GM21717 (cell line): ENCODE data around the gene MITF.

Experiments used
- ATAC-seq: cut with Tn5 transposase; IDR thresholded peaks from one replicate; pipeline ENCODE4 v1.9.1; 2021; ENCODE audit warnings: mild to moderate bottlenecking, moderate library complexity; ENCODE audit not compliant: unreplicated experiment

MITF gene

DNA sequence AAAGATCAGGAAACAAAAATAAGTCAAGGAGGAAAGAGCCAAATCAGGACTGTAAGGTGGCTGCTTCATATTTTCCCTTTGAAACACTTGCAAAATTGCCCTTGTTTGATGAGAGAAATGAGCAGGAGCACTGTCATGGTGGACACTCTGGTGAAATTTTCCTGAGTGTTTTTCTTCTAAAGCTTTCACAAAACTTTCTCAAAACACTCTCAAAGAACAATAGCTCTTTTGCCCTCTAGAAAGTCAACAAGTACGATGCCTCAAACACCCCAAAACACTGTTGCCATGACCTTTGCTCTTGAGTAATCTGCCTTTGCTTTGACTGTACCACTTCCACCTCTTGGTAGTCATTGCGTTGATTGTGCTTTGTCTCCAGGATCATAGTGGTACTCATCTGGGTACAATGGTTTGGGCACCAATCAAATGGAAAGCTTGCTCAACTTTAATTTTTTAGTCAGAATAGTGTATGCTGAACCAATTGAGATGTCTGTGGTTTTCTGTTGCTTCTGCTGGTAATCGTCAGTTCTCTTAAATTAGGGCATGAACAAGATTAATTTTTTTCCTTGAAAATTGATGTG is 13.2 kb upstream of the MITF start:
- no peak for ATAC-seq

DNA sequence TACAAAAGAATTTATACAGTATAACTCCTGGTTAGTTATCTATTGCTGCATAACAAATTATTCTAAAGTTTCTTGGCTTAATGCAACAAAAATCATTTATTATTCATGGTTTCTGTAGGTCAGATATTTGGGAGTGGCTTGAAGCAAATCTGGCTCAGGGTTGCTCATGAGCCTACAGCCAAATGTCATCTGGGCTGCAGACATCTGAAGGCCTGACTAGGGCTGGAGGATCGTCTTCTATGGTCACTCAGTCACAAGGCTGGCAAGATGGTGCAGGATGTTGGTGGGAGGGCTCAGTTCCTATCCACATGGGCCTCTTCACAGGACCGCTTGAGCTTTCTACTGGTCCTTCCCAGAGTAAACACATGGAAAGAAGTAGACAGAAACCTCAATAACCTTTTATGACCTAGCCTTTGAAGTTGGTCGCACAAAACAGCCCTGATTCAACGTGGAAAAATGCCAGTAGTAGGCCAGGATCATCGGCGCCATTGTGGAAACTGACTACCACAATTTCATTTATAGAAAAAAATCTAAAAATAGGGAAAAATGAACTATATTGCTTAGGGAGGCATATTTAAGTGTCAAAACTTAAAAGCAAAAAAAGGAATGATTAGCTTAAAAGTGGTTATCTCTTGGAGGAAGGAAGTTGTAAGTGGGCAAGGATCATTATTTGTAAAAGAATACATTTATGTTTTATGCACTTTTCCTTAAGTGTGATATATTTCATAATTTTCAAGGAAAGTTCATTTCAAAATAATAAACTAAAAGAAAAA is 9.9 kb upstream of the MITF start:
- ATAC-seq, result no peak

DNA sequence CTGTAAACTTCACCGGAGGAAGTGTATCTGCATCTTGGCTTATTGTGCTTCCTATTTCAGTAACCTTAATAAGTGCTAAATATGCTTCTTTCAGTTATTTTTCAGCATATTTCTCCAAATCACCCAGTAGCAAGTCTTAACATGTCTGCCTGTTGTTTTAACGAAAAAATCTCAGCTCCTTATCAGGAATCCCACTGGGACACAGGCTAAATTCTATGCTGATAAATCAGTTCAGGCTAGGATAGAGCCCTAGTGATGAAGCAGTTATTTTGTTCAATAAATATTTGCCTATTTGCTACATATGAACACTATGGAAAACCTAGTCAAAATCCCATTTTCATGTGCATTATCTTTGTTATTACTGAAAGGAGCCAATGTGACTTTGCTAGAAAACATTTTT is 8.2 kb upstream of the MITF start:
- ATAC-seq, result no peak

DNA sequence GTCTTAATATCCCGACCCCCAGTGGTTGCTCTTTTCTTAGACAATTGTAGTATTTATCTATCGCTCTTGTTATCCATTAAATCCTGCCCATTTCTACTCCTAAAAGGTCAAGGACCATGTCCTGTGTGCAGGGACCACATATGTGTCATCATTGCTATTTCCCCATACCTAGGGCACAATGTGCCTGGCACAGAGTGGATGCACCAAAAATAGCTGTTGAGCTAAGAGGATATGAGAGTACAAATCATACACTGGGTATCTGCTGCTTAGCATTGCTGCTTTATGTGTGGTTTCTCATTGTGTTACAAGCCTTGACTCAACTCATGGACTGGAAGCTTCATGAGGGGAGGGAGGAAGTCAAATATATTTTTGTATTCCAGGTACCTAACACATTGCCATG is 3.4 kb upstream of the MITF start:
- ATAC-seq, result no peak

DNA sequence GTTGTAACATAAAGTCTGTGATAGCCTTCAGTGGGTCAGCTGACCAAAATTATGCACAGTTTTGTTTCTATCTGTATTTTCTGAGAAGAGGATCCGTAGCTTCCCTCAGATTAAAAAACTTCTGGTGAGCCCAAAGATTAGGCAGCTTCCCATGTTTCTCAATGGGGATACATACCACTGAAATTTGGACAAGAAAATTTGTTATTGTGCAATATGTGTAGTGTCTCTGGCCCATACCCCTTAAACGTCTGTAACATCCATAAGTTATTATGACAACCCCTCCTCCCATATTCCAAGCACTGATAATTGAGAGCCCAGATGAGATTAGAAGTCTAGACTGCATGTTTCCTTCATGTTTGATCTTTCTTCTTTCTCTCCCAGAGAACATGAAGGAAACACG is 1.9 kb upstream of the MITF start:
- no peak for ATAC-seq

DNA sequence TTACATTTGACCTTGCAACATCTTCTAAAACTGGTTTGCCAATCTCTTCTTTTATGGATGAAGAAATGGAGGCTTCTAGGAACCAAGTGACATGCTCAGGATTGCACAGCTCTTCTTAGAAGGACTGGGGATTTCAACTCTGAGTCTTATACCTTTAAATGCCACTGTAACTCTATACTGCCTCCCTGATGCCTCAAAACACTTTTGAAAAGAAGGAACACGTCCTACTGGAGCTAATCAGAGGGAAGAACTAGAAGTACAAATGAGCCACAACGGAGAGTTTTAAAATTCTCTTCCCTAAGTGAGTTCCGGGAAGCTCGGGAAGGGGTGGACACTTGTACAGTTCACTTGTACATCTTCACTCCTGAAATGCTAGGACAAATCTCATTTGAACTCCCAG is 949 bp upstream of the MITF start:
- ATAC-seq, result no peak

DNA sequence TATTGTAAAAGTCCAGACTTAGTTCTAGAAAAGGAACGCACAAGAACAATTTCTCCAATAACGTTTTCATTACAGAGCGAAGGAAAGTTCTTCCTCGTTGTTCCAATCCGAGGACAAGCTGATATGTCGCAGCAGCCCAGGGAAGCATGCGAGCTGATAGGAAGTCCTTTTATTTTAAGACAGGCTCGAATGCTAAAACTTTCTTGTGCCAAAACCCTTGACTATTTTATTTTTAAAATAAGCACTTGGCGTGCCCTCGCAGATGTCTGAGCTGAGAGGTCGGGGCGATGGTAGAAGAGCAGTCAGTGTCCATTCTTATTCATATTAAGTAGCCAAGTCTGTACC is 433 bp upstream of the MITF start:
- ATAC-seq, result no peak

DNA sequence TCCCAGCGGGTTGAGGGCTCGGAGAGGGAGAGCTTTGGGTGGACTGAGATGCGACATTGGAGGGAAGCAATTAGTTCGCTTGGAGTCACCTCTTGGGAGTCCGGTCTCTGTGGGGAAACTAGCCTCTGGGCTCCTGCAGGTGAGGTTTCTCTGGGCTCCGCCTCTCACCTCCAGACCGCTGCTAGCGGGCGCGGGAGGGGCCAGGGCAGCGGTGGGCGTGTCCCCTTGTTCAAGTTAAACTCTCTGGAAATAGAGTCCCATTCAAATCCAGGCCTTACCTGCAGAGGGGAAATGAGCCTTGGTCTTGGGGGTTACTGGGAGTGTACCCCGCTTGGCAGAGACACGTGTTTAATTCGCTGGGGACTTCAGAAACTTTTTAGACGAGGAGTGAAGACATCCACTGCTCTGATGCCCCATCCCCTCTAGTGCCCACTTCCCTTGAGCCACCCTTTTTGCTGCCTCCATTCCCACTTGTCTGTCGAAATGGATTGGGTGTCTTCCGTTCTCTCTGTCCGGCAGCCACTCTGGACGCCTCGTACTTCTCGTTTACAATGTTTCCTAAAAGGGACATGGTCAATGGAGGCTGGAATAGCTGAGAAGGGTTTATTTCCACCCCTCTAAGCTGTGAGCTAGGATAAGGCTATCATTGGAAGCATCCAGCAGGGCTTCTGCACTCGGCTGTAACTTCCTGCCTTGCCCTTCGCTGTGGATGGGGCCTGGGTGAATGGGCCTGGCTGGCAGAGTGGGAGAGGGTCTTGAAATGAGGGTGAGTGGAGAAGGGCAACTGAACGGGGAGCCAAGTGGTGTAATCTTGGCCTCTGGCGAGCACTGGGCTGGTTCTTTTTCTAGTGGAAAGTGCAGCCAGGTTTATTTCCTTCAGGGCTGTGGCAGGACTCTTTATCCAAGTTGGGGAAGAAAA is 1.1 kb downstream of the MITF start:
- ATAC-seq, result no peak

DNA sequence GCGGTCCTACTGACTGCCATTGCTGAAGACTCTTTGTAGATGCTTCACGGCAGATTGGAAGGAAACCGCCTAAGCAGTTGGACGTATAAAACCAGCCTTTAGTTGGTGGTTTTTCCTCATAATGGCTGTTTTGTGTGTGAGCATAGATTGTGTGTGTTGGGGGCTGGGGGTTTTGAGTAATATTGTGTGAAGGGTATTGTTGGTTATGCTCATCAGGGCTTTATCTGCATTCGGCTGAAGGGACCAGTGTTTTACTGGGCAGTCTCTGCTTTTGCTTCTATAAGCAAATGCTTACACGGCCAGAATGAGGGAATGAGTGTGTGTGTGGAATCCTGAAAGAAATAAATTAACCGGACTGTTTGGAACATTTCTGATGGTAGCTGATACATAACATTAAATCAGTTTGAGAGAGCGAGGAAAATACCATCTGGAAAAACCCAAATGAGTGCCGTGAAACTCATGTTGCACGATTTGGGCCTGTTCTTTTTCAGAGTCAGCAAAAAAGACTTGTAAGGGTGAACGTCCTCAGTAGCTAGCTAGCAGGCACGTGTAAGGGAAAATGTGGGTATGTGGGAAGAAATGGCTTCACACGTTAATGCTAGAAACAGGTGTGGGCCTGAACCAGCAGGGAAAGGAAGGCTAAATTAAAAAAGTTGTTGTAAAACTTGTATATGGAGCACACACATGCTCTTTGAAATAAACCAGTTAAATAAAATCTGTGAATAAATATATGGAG is 1.9 kb downstream of the MITF start:
- no peak for ATAC-seq

DNA sequence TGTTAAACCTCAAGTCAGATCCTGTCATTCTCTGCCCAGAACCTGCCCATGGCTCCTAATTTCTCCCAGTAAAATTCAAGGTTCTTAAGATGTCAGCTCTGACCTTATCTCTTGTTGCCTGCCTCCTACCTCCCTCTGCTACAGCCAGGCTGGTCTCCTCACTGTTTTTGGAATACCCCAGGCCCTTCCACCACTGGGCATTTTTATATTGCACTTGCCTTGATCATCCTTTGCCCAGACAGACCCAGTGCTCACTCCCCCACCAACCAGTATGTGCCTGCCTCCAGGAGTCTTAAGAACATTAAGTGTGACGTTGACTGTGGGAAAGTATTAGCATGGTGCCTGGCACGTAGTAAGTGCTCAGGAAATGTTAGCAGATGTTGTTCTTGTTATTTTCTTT is 3.1 kb downstream of the MITF start:
- no peak for ATAC-seq

DNA sequence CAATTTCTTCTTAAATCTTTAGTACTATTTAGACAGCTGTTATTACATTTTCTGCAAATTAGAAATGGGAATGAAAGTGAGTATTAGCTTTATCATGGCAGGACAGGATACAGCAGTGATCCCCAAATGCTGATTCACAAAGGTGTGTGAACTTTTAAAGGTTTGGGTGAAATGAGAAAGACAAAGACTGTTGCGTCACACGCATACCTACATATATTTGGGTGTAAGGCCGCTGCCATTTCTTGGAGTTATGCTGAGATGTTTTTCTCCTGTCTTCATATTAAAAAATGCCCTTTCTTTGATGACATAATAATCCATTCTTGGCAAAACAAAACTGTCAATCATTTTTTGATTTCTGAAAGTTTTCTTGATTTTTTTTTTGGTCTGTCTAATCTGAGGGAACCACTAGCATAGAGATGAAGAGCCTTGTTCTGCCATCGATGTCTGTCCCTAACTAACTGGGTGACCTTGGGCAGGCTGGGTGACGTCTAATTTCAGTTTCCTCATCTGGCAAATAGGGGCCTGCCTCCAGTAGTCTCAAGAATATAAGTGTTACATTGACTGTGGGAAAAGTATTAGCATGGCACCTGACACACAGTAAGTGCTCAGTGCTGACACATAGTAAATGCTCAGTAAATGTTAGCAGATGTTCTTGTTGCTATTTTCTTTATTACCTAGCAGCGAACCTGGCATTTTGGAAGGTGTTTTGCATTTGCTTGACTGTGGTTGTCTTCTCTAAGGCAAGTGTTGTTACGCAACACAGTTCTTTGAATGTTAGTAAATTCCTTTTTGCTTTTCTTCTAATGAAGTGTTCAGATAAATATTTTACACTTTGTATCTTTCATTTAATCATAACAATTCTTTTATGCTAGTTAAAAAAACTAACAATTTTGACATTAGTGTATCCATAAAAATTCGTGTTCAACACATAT is 5.0 kb downstream of the MITF start:
- ATAC-seq, result no peak

DNA sequence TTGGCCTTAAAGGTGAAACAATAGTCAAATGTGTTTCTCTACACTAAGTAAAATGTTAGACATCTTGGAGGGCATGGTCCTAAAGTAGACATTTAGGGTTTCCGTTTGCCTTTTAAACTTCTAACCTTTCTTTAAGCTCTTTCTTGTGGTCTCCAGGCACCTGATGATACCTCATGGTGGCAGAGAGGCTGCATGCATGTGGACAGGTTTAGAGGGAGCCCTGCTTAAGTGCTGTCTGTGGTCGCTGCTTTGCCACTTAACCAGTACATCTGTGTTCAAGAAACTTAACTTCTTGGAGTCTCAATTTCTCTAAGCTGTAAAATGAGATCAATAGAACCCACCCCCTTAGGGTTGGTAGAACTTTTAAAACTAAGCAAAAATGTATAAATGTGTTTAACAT is 6.2 kb downstream of the MITF start:
- no peak for ATAC-seq

DNA sequence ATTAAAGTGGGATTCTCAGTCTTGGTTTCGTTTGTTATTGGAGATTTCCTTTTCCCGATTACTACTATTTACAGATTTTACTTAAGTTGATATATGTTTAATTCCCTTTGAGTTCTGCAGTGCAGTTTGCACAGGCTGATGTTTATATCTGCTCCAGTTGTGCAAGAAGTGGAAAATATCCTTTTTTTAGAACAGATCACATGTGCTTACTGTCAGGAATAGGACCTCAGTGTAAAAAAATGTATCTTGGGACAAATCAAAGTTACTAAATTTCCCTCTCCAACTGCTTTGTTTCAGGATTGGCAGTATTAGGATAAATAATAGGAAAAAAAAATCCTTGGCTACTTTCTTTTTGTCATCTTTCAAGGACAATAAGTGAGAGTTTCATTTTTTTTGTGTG is 6.9 kb downstream of the MITF start:
- no peak for ATAC-seq

DNA sequence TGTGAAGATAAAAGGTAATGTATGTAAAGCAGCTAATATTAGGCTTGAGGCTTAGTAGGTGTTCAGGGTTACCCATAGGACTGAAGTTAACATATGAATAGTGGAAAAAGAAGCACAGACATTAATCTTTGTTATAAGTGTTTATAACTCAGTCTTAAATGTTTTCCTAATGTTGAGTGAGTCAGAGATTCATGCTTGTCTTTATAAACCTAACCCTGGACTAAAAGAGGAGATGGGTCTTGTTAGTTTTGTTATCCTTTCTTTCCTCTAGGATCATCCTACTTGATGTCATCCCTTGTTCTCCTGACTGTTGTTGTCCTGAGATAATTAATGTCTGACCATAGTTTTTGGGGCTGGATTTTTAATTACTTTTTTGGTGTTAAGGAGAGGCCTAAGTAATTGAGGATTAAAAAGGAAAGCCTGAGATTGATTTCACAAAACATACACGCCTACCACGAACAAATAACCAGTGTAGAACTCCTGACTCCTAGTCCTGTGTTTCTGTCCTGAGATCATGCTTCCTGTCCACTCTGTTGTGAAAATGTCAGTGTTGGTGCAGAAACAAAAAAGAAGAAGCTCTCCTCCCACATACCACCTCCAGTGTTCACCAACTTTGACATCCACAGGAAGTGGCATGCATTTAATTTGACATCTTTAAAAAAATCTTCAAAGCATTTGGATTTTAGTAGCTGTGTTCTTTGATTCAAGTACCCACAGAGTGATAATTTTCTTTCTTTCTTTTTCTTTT is 8.4 kb downstream of the MITF start:
- no peak for ATAC-seq

DNA sequence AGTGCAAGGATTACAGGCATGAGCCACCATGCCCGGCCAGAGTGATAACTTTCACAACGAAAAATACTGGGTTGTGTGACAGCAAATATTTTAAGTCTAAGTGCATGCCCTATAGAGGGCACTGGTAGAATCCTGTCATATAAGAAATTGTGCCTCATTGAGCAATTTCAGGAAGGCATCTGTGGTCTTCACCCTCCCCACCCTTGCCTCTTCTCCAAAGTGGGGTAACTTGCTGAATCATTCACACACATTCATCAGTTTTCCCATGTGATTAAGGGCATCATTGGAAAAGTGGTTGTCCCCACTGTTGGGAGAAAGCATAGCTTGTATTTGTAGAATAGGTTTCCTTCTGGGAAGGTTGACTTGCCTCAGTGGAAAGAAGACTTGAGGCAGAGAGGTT is 9.2 kb downstream of the MITF start:
- ATAC-seq, result no peak

DNA sequence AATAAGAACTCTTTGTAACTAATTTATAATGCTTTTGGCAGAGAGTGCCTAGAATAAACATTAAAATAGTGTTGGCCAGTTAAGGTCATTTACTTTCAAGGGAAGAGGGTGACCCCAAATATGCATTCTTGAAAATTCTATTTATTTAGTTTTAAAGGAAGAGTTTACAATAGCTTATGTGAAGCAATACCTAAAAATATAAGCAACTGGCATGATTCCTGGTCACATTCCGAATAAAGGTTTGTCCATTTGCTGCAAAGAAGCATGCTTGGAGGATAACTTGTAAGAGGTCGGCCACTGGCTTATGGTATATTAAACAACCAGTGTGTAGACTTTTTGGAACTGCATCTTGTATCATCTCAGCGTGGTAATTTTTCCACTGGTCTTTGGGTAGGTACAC is 10.2 kb downstream of the MITF start:
- no peak for ATAC-seq

DNA sequence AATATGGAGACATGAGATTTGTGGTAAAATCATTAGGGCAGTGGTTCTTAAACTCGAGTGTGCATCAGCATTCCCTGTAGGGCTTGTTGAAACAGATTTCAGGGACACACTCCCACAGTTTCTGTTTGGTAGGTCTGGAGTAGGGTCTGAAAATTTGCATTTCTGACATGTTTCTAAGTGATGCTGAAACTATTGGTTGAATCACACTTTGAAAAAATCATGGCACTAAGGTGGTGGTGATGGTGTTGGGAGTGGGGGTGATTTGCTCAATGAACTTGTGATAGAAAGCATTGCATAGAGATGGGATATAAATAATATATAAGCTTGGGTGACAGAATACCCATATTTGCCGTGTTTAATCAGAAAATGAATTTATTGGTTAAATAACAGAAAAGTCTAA is 11.3 kb downstream of the MITF start:
- ATAC-seq, result no peak

DNA sequence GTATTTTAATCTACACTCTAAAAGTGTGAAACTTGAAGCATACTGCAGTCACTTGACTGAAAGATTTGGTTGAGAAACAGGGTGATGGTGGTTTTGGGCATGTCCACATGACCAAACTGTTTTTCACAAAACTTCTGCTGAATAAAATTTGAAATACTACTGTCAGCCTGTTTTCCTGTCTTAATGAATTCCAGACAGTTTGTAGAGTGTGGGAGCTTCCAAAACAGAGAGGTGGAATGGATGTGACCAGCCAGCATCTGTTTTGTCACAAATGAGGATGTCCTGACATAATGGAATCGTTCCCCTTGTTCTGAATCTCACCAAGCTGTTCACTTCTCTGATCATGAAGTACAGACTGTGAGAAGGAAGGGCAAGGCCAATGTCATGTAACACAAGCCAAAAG is 11.8 kb downstream of the MITF start:
- ATAC-seq, result no peak

DNA sequence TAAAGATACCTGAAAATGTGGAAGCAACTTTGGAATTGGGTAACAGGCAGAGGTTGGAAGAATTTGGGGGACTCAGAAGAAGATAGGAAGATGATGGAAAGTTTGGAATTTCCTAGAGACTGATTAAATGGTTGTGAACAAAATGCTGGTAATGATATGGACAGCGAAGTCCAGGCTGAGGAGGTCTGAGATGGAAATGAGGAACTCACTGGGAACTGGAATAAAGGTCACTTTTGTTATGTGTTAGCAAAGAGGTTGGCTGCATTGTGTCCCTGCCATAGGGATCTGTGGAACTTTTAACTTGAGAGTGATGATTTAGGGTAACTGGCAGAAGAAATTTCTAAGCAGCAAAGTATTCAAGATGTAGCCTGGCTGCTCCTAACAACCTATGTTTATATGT is 13.0 kb downstream of the MITF start:
- no peak for ATAC-seq
